ENCODE measurements around the gene GPR132. TPM values are rescaled to one million over a fixed set of nuclear protein-coding genes. Genes with fewer than 3 reads are reported as not detected.

The GPR132 gene
- total and polyA plus RNA-seq, 2 donors from 2014 or later = 0.17 to 4.2 TPM

- intact Hi-C loops (cut with DNase I) = no loop called here
- Histone ChIP-seq H3K4me1 (ENCODE audit: control insufficient read depth in 2 of 3, insufficient read depth in 2 of 3, low read depth in 1 of 3, low read length in 3 of 3) (peaks cover 0 to 16% (median 0%) of the 10 kb centered on the region in 3 donors), H3K9ac (ENCODE audit: low read length in 3 of 3) (peak overlapping the region; percentile 62 to 87 (median 65)), H3K9me3 (ENCODE audit: control insufficient read depth in 2 of 3, insufficient read depth in 1 of 3, low read length in 3 of 3) (no peaks in the 10 kb centered on the region), H3K4me3 (ENCODE audit: low read length in 3 of 3) (peak overlapping the region; percentile 67 to 89 (median 87)), H3K36me3 (ENCODE audit: control insufficient read depth in 2 of 3, insufficient read depth in 3 of 3, low read length in 3 of 3) (no peaks in the 10 kb centered on the region), H3K27me3 (ENCODE audit: control insufficient read depth, insufficient read depth, low read length) (no peaks in the 10 kb centered on the region), H3K27ac (ENCODE audit: low read depth in 2 of 2, low read length in 2 of 2) (peak overlapping the region; percentile 56 to 85)
- no peak for TF ChIP-seq CTCF (IDR thresholded peaks at IDR 0.05; ENCODE audit: borderline replicate concordance, extremely low read depth, insufficient read depth)
- no peak for FAIRE-seq
- DNase-seq = peak; percentile 74 to 86 (median 83)
These were observed 43.5 kb downstream of the GPR132 start for GRCh38 chr14:105021656-105022275.

- Histone ChIP-seq H3K9me3 (ENCODE audit: control insufficient read depth in 2 of 3, insufficient read depth in 1 of 3, low read length in 3 of 3) (no peaks in the 10 kb centered on the region), H3K9ac (ENCODE audit: low read length in 3 of 3) (peak within 1 kb of the TSS; percentile 62 to 87 (median 65)), H3K36me3 (ENCODE audit: control insufficient read depth in 2 of 3, insufficient read depth in 3 of 3, low read length in 3 of 3) (no peaks in the 10 kb centered on the region), H3K27me3 (ENCODE audit: control insufficient read depth, insufficient read depth, low read length) (no peaks in the 10 kb centered on the region), H3K4me3 (ENCODE audit: low read length in 3 of 3) (peak within 1 kb of the TSS; percentile 67 to 89 (median 87)), H3K4me1 (ENCODE audit: control insufficient read depth in 2 of 3, insufficient read depth in 2 of 3, low read depth in 1 of 3, low read length in 3 of 3) (peaks cover 0 to 16% (median 0%) of the 10 kb centered on the region in 3 donors), H3K27ac (ENCODE audit: low read depth in 2 of 2, low read length in 2 of 2) (peak within 1 kb of the TSS; percentile 57 to 85)
- TF ChIP-seq CTCF (IDR thresholded peaks at IDR 0.05; ENCODE audit: borderline replicate concordance, extremely low read depth, insufficient read depth) = no peak
- FAIRE-seq = no peak
- intact Hi-C loops (cut with DNase I) = no loop called here
- DNase-seq = peak; percentile 97 to 99 (median 99)
These were observed 44.2 kb downstream of the GPR132 start, which contains the start of gene CDCA4 for GRCh38 chr14:105020815-105021655. TSS of gene CDCA4 (minus strand) at chr14:105021083. CDS start at chr14:105011929, 9,154 bp downstream.

- intact Hi-C loops (cut with DNase I) = no loop called here
- H3K27ac ChIP-seq (ENCODE audit: low read depth in 2 of 2, low read length in 2 of 2) = peak overlapping the region in 1 of 2 donors; percentile 57
- peak overlapping the region; percentile 34 to 65 (median 41) for H3K9ac ChIP-seq (ENCODE audit: low read length in 3 of 3)
- peaks cover 0 to 16% (median 0%) of the 10 kb centered on the region in 3 donors for H3K4me1 ChIP-seq (ENCODE audit: control insufficient read depth in 2 of 3, insufficient read depth in 2 of 3, low read depth in 1 of 3, low read length in 3 of 3)
- H3K36me3 ChIP-seq (ENCODE audit: control insufficient read depth in 2 of 3, insufficient read depth in 3 of 3, low read length in 3 of 3) = no peaks in the 10 kb centered on the region
- H3K4me3 ChIP-seq (ENCODE audit: low read length in 3 of 3) = peak overlapping the region; percentile 40 to 66 (median 61)
- no peak for FAIRE-seq
- no peaks in the 10 kb centered on the region for H3K27me3 ChIP-seq (ENCODE audit: control insufficient read depth, insufficient read depth, low read length)
- DNase-seq = peak; percentile 53 to 85 (median 65)
- no peak for TF ChIP-seq CTCF (IDR thresholded peaks at IDR 0.05; ENCODE audit: borderline replicate concordance, extremely low read depth, insufficient read depth)
- no peaks in the 10 kb centered on the region for H3K9me3 ChIP-seq (ENCODE audit: control insufficient read depth in 2 of 3, insufficient read depth in 1 of 3, low read length in 3 of 3)
These were observed 45.1 kb downstream of the GPR132 start for GRCh38 chr14:105019861-105020814.
